Thoracic aorta (tissue), 2 donors: ENCODE results near the gene SLC35D2. TPM values are rescaled to one million over a fixed set of nuclear protein-coding genes. Genes with fewer than 3 reads are reported as not detected.

ENCODE experiments used
- ATAC-seq: fragments of 150-250 bp; one replicate; pipeline ENCODE4 v1.8.0; 2017; ENCODE audit warnings: low read depth; ENCODE audit not compliant: insufficient number of reproducible peaks, low FRiP score
- DNase-seq: peaks from one replicate; pipeline ENCODE4 v3.0.0-alpha.2; 2020; ENCODE audit warnings: low spot score
- H3K27ac ChIP-seq, 2 donors: fragments of 200-600 bp; sonication (generic); 1 replicate in 1 of 2; 2 replicates in 1 of 2; pipeline ENCODE4 v1.5.1; 2016; ENCODE audit warnings: mild to moderate bottlenecking in 2 of 2, moderate library complexity in 2 of 2
- H3K27me3 ChIP-seq: fragments of 200-600 bp; sonication (generic); replicated peaks from 2 replicates; pipeline ENCODE4 v1.6.0; 2016; ENCODE audit warnings: mild to moderate bottlenecking; ENCODE audit not compliant: insufficient read depth
- H3K36me3 ChIP-seq: fragments of 200-600 bp; sonication (generic); one replicate; pipeline ENCODE4 v1.5.1; 2016
- H3K4me1 ChIP-seq, 2 donors: fragments of 200-600 bp; sonication (generic); 1 replicate in 1 of 2; 2 replicates in 1 of 2; pipeline versions ENCODE4 v1.5.1 to v1.6.0; 2016; ENCODE audit warnings: low read depth in 2 of 2, mild to moderate bottlenecking in 1 of 2; ENCODE audit not compliant: control insufficient read depth in 1 of 2
- H3K4me3 ChIP-seq: fragments of 200-600 bp; sonication (generic); 2 replicates; pipeline ENCODE4 v1.5.1; 2016; ENCODE audit warnings: mild to moderate bottlenecking
- H3K9me3 ChIP-seq: fragments of 200-600 bp; sonication (generic); 2 replicates; pipeline ENCODE4 v1.5.1; 2016
- CTCF ChIP-seq: fragments of 200-600 bp; sonication (generic); IDR thresholded peaks from one replicate; pipeline ENCODE4 v1.5.1; 2019; ENCODE audit warnings: antibody characterized with exemption
- total RNA-seq, 2 donors: library from RNA; depleted of rRNA; stranded (reverse); fragments of >200 nt; gene quantifications; one replicate each; pipeline versions ENCODE4 v1.1.0 to v1.2.3, GENCODE V29; 2016

Gene SLC35D2
- total RNA-seq, 2 donors from 2014 or later, result 15.0 to 44.0 TPM

DNA sequence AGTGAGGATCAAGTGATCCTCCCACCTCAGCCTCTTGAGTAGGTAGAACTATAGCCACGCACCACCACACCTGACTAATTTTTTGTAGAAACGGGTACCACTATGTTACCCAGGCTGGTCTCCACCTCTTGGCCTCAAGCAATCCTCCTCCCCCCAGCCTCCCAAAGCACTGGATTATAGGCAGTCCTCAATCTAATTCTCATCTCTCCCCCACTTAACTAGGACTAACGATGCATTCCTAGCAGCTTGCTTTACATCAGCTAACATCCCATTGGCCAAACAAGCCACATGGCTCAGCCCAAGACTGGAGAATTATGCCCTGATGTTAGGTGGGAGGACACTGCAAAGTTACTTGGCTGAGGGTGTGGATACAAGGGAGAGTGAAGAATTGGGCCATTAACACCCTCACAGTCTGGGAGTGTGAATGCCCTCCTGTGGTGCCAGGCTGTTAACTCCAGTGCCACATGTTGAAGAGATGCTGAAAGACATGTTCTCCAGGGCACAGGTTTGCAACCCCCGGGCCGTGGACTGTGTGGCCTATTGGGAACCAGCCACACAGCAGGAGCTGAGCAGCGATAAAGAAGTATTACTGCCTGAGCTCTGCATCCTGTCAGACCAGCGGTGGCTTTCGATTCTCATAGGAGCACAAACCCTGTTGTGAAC lies 39.9 kb upstream of the SLC35D2 start:
- ATAC-seq (no peak), DNase-seq (no peak)
- no peaks in the 10 kb centered on the region for H3K36me3 ChIP-seq
- H3K27me3 ChIP-seq, result no peaks in the 10 kb centered on the region
- no peak for TF ChIP-seq CTCF
- H3K4me3 ChIP-seq, result no peak overlapping the region
- H3K9me3 ChIP-seq, result no peaks in the 10 kb centered on the region
- H3K4me1 ChIP-seq, result peaks cover 18 to 23% of the 10 kb centered on the region in 2 donors
- peak overlapping the region in 1 of 2 donors; percentile 58 for H3K27ac ChIP-seq

- Histone ChIP-seq H3K27ac (peak overlapping the region; percentile 99 to 100), H3K9me3 (no peaks in the 10 kb centered on the region), H3K27me3 (no peaks in the 10 kb centered on the region), H3K36me3 (no peaks in the 10 kb centered on the region), H3K4me1 (peaks cover 24 to 29% of the 10 kb centered on the region in 2 donors), H3K4me3 (no peak overlapping the region)
- no peak for TF ChIP-seq CTCF
- ATAC-seq, result peak; percentile 40
- peak; percentile 44 for DNase-seq
Observed at GRCh38 chr9:96420468-96421219, 37.1 kb upstream of the SLC35D2 start.

DNA sequence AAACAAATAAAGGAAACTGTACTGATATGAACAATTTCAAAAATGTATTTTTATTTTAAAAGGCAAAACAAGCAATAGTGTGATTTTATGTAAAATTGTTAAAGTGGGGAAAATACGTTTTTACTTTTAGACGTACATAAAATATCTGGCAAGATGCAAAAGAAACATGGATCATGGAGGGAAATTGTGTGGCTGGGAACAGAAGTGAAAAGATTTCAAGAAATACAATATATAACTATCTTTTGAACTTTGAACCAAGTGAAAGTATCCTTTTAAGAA lies 36.1 kb upstream of the SLC35D2 start:
- no peak for ATAC-seq
- Histone ChIP-seq H3K4me1 (peaks cover 24 to 29% of the 10 kb centered on the region in 2 donors), H3K9me3 (no peaks in the 10 kb centered on the region), H3K27ac (peak overlapping the region; percentile 99 to 100), H3K27me3 (no peaks in the 10 kb centered on the region), H3K36me3 (no peaks in the 10 kb centered on the region), H3K4me3 (peak overlapping the region; percentile 99)
- no peak for TF ChIP-seq CTCF
- DNase-seq, result no peak

DNA sequence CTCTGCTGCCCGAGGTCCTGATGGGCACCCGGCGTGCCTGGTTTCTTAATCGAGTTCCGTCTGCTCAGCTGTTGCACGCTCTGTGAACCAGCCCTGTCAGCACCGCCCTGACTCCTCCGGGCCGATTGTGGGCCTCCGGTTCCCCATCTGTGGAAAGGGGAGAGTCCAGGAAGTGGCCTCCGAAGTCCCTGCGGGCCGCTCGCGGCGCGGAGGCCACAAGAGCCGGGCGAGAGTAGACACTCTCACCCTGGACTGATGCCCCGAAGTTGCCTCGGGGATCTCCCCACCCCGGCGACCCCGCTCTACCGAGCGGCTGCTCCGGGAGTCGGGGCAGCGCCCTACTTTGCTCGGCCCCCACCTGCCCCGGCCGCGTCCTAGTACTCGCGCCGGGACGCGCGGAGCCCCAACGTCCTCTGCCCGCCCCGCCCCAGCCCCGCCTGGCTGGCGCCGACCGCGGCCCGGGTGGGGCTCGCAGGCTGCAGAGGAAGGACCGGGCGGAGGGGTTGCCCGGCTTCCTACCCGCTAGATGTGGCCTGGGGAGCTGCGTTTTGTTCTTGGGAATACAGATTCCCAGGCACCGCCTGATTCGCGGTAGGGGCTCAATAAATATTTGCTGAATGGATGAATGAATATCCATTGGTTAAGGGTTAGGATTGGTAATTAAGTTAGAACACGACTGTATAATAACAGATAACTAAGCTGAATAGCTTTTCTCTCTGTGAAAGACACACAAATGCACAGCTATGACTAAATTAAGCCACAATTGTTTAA lies 35.6 kb upstream of the SLC35D2 start:
- Histone ChIP-seq H3K36me3 (no peaks in the 10 kb centered on the region), H3K27me3 (no peaks in the 10 kb centered on the region), H3K4me3 (peak overlapping the region; percentile 99), H3K27ac (peak overlapping the region; percentile 99 to 100), H3K9me3 (no peaks in the 10 kb centered on the region), H3K4me1 (peaks cover 24 to 29% of the 10 kb centered on the region in 2 donors)
- TF ChIP-seq CTCF, result no peak
- DNase-seq (no peak), ATAC-seq (peak; percentile 29)
